HUES48 (cell line): ENCODE results near the gene PTPRN2.

Experiments
- H3K27ac ChIP-seq: one replicate; pipeline ENCODE4 v1.7.0; 2013; ENCODE audit warnings: low read depth, low read length, inconsistent platforms
- H3K27me3 ChIP-seq: 2 replicates; pipeline ENCODE4 v1.6.1; 2013; ENCODE audit warnings: mild to moderate bottlenecking, low read length; ENCODE audit not compliant: control insufficient read depth, insufficient read depth
- H3K36me3 ChIP-seq: 2 replicates; pipeline ENCODE4 v1.6.1; 2013; ENCODE audit warnings: low read length; ENCODE audit not compliant: control insufficient read depth, insufficient read depth
- H3K4me1 ChIP-seq: 2 replicates; pipeline ENCODE4 v1.6.1; 2013; ENCODE audit warnings: mild to moderate bottlenecking, low read length; ENCODE audit not compliant: control insufficient read depth, insufficient read depth
- H3K4me3 ChIP-seq: 2 replicates; pipeline ENCODE4 v1.5.1; 2013; ENCODE audit warnings: mild to moderate bottlenecking, low read depth, low read length
- H3K9ac ChIP-seq: 2 replicates; pipeline ENCODE4 v1.6.1; 2013; ENCODE audit warnings: mild to moderate bottlenecking, low read depth, low read length, moderate library complexity
- H3K9me3 ChIP-seq: 2 replicates; pipeline ENCODE4 v1.6.1; 2013; ENCODE audit warnings: low read length; ENCODE audit not compliant: control insufficient read depth, insufficient read depth

Gene PTPRN2

DNA sequence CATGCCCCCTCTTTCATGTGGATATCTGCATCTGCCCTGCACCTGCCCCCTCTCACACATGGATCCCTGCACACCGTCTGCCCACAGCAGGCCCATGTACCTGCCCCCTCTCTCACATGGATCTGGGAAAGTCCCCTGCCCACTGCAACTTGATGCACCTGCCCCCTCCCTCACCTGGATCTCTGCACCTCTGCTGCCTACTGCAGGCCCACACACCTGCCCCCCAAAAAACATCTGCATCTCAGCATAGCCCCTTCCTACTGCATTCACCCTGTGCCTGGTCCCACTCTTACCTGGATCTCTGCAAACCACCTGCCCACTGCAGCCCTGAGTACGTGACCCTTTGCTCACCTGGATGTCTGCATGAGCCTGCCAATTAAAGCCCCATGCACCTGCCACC, 479.8 kb downstream of the PTPRN2 start:
- Histone ChIP-seq H3K27ac (no peak overlapping the region), H3K36me3 (no peaks in the 10 kb centered on the region), H3K4me1 (no peaks in the 10 kb centered on the region), H3K4me3 (no peak overlapping the region), H3K27me3 (no peaks in the 10 kb centered on the region), H3K9ac (no peak overlapping the region), H3K9me3 (peaks cover 80% of the 10 kb centered on the region)

DNA sequence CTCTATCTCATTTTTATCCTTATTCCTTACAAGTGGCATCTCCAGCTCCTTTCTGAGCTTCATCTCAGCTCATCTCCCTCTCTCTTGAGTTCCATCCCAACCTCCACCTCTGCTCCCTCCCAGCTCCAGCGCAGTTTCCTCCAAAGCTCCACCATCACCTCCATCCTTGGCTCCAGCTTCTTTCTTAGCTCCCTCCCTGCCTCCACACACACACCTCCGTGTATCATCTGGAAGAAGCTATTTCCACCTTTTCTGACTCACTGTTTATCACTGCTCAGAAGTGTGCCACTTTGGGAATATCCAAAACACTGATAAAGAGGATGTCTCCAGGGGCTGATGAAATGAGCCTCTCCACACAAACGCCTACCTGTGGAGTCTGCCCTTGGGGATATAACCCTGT, 481.4 kb downstream of the PTPRN2 start:
- H3K9ac ChIP-seq = no peak overlapping the region
- no peaks in the 10 kb centered on the region for H3K27me3 ChIP-seq
- no peaks in the 10 kb centered on the region for H3K36me3 ChIP-seq
- no peak overlapping the region for H3K27ac ChIP-seq
- H3K4me1 ChIP-seq = no peaks in the 10 kb centered on the region
- H3K4me3 ChIP-seq = no peak overlapping the region
- peaks cover 80% of the 10 kb centered on the region for H3K9me3 ChIP-seq

DNA sequence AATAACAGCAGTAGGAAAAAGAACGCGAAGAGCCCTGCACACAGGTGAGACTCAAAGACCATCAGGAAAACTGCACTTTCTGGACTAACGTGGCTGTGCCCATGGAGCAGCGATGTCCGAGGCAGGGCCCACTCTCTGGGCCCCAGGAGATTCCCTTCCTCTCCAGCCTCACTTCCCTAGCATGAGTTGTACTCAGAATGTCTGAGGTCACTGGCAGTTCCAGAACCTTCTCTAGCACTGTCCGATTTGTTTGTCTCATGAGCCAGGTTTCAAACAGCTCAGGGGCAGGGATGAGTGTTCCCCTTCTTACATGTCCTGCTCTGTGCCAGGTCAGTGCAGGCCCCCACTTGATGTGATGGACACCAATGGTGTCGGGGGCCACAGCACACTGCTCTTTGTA, 484.2 kb downstream of the PTPRN2 start:
- Histone ChIP-seq H3K27me3 (no peaks in the 10 kb centered on the region), H3K4me3 (no peak overlapping the region)

DNA sequence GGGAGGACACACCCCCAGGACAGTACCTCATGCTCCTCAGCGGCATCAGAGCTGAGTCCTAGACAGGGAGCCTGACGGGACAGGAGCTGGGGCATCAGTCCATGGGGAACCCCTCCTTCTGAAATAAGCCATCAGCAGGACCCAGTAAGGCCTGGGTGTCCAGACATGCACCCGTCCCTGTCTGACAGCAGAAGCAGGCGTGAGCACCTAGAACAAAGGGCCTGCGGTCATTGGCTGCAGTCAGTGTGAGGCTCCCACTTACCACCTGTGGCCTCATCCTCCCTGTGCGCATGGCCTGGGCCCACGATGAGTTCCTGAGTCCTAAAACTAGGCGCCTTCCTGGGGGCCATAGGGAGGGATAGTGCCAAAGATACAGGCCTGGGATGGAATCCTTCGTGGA, 484.7 kb downstream of the PTPRN2 start:
- Histone ChIP-seq H3K27me3 (no peaks in the 10 kb centered on the region), H3K4me1 (no peaks in the 10 kb centered on the region), H3K9me3 (peaks cover 71% of the 10 kb centered on the region), H3K27ac (no peak overlapping the region), H3K9ac (no peak overlapping the region), H3K4me3 (no peak overlapping the region), H3K36me3 (no peaks in the 10 kb centered on the region)

More for the DNA sequence above, 484.2 kb downstream of the PTPRN2 start:
- Histone ChIP-seq H3K27ac (no peak overlapping the region), H3K9me3 (peaks cover 75% of the 10 kb centered on the region), H3K36me3 (no peaks in the 10 kb centered on the region), H3K4me1 (no peaks in the 10 kb centered on the region), H3K9ac (no peak overlapping the region)

DNA sequence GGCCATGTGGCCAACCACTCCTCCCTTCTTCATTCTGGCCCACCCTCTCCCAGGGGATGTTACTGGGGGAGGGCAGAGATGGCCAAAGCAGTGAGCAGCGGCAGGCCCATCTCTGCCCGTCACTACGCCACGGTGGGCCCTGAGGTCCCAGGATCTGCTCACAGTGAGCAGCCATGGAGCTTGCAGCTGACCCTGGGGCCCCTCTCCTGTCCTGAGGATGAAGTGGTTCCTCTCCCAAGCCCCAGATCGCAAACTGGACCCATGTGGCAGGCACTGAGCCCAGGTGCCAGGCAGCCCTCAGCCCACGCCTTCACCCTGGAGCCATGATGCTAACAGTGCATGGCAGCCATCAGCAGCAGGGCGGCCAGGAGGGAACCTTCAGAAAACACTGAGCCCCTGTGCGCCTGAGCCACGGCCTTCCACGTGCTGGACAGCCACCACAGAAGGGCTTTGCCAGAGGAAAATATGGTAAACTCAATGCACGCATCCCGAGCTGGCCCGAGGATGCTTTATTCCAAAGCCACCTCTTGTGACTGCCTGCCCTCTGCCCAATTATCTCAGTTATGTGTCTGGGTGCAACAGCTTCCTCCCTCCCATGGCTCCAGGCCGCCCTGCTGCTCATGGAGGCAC, 485.7 kb downstream of the PTPRN2 start:
- H3K4me1 ChIP-seq = no peaks in the 10 kb centered on the region
- no peaks in the 10 kb centered on the region for H3K36me3 ChIP-seq
- H3K9ac ChIP-seq = no peak overlapping the region
- H3K27ac ChIP-seq = no peak overlapping the region
- H3K9me3 ChIP-seq = peaks cover 64% of the 10 kb centered on the region
- H3K27me3 ChIP-seq = no peaks in the 10 kb centered on the region
- H3K4me3 ChIP-seq = no peak overlapping the region

DNA sequence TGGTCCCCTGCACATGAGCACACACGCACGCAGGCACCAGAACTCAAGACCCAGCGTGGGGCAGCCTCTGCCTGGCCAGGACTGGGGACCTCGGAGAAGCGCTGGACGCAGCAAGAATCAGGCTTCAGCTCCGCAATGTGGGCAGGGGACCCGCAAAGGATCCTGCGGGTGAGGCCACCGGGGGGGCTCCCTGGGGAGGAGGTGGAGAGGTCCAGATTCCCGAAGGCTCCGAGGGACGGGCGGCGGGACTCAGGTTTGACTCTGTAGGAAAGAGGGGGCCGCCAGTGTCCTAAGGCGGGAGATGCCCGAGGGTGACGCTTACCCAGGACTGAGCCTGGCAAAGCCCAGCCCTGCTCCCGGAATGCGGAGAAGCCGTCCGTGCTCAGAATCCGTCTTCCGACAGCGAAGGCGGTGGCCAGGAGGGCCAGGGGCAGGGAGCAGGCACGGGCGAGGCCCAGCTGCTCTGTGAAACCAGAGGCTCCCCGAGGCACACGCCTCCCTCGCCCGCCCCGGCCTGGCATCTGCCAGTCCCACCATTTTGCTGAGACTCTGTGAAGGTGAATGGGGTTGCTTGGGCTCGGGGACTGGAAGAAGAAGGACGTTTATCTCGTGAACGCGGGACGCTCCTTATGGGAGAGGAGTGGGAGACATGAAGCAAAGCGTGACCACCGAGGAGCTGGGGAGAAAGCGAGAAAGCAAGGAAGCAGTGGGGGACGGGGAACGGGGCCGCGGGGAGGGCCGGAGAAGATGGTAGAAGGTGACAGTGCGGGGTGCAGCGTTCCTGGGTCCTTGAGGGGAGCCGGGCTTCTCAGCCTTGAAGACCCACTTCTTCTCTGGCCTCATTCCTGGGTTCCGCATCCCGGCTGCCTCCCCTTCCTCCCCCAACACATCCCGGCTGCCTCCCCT, 489.2 kb downstream of the PTPRN2 start:
- no peak overlapping the region for H3K9ac ChIP-seq
- no peaks in the 10 kb centered on the region for H3K27me3 ChIP-seq
- H3K27ac ChIP-seq = no peak overlapping the region
- no peaks in the 10 kb centered on the region for H3K4me1 ChIP-seq
- H3K4me3 ChIP-seq = no peak overlapping the region
- no peaks in the 10 kb centered on the region for H3K36me3 ChIP-seq
- H3K9me3 ChIP-seq = peaks cover 56% of the 10 kb centered on the region

DNA sequence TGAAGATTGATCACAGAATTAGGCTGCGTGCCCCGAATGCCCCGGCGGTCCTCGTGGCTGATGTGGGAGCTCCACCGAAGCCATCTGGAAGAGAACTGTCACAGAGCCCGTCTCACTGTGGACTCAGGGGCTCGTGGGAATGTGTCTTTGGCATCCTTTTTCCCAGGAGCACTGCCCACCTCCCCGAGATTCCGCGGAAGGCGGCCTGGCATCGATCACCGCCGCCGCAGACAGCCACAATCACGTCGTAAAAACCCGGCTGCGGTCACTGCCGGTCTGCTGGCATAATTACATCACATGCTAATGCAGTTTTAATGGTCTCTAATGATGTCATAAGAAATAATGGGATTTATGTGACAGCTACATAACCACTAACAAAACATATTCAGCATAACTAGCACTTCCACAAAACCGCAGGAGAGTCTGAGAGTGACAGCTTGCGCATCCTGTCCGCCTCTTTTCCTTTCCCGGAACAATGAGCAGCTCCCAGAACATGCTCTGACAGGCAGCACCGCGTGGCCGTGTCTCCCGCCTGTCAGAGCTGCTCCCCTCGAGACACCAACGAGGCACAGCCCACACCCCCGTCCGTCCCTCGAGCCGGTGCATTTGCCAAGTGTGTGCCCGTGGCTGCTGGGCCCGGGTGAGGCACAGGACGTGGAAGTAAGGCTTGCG, 490.0 kb downstream of the PTPRN2 start:
- Histone ChIP-seq H3K4me3 (no peak overlapping the region), H3K9me3 (peaks cover 51% of the 10 kb centered on the region), H3K27ac (no peak overlapping the region), H3K36me3 (no peaks in the 10 kb centered on the region), H3K9ac (no peak overlapping the region), H3K27me3 (no peaks in the 10 kb centered on the region), H3K4me1 (no peaks in the 10 kb centered on the region)

DNA sequence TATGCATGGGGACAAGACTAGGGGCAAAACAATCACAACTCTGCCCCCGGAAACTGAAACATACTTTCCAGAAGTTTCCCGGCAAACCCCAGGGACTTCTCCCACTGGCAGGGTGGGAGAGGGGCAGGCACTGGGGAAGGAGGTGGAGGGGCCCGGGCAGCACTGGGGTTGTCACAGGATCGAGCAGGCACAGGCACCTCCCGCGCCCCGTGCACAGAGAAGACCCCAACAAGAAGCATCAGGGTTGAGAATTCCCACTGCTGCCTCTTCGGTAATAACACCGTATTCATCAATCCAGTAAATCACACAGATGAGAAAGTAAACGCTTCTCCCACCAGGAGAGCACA, 490.5 kb downstream of the PTPRN2 start:
- H3K4me1 ChIP-seq = no peaks in the 10 kb centered on the region
- no peak overlapping the region for H3K9ac ChIP-seq
- H3K9me3 ChIP-seq = peaks cover 46% of the 10 kb centered on the region
- H3K36me3 ChIP-seq = no peaks in the 10 kb centered on the region
- H3K27ac ChIP-seq = no peak overlapping the region
- H3K27me3 ChIP-seq = no peaks in the 10 kb centered on the region
- H3K4me3 ChIP-seq = no peak overlapping the region

DNA sequence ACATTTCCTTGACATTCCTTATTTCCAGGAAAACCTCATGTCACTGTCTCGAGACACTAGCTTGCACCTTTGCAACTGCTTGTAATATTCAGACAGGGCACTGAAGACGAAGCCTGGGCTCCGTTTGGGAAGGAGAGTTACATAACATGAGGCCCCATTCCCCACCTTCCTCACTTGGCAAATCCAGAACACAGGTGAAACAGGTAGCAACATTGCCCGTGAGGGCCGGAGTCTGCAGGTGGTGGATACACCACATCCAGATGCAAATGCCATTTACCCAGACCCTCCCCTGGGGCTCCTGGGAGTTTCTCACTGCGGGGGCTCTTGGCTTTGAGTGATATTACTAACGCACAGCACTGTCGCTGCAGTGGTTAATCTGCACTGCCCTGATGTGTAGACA, 491.0 kb downstream of the PTPRN2 start:
- Histone ChIP-seq H3K36me3 (no peaks in the 10 kb centered on the region), H3K27me3 (no peaks in the 10 kb centered on the region)

DNA sequence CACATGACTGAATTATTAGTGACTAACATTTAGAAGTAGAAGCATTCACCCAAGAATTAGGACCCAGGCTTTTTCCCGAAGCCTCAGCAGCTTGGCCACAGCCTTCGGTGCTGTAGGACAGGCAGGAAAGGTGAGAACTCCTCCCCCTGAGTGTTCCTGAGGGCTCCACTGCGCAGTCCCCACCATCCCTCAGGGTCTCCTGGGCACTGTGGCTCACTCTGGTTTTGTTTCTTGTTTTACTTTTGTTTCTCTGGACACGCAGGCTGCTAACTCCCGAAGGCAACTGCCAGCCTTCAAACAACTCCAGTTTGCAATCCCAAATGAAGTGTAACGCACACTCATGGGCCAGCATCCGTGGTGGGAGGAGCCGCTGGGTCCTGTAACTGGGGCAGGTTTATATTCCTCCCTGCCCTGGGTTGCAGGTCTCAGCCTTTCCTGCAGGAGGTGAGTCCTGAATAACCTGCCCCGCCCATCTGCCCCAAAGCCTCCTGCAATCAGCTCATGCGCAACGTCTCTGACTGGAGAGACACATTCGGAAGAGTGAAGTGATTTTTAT, 492.9 kb downstream of the PTPRN2 start:
- no peak overlapping the region for H3K4me3 ChIP-seq
- H3K4me1 ChIP-seq = no peaks in the 10 kb centered on the region
- no peak overlapping the region for H3K9ac ChIP-seq
- no peaks in the 10 kb centered on the region for H3K27me3 ChIP-seq
- H3K36me3 ChIP-seq = no peaks in the 10 kb centered on the region
- no peak overlapping the region for H3K27ac ChIP-seq
- H3K9me3 ChIP-seq = peaks cover 42% of the 10 kb centered on the region

More for the DNA sequence above, 491.0 kb downstream of the PTPRN2 start:
- peaks cover 41% of the 10 kb centered on the region for H3K9me3 ChIP-seq
- H3K27ac ChIP-seq = no peak overlapping the region
- no peaks in the 10 kb centered on the region for H3K4me1 ChIP-seq
- no peak overlapping the region for H3K9ac ChIP-seq
- H3K4me3 ChIP-seq = no peak overlapping the region

DNA sequence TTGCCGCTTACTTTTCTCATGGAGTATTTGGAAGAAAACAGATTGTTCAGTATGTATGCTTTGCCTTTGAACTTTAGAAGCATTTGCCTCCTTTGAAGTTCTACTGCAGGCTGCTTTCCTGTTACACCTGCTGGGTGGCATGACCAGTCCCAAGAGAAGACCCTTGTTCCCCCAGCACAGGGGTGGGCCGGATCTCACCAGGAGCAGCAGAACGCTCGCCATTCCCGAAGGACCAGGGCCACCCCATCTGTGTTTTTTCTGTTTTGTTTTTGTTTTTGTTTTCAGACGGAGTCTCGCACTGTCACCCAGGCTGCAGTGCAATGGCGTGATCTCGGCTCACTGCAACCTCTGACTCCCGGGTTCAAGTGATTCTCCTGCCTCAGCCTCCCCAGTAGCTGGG, 493.6 kb downstream of the PTPRN2 start:
- Histone ChIP-seq H3K27ac (no peak overlapping the region), H3K9ac (no peak overlapping the region), H3K4me1 (no peaks in the 10 kb centered on the region), H3K36me3 (no peaks in the 10 kb centered on the region), H3K4me3 (no peak overlapping the region), H3K27me3 (no peaks in the 10 kb centered on the region), H3K9me3 (peaks cover 45% of the 10 kb centered on the region)
